GM18502 (cell line): ENCODE measurements around the gene LRP1.

Experiments used
- ATAC-seq: cut with Tn5 transposase; IDR thresholded peaks from one replicate; pipeline ENCODE4 v1.9.1; 2021; ENCODE audit warnings: mild to moderate bottlenecking; ENCODE audit not compliant: unreplicated experiment, poor library complexity

LRP1 gene

DNA sequence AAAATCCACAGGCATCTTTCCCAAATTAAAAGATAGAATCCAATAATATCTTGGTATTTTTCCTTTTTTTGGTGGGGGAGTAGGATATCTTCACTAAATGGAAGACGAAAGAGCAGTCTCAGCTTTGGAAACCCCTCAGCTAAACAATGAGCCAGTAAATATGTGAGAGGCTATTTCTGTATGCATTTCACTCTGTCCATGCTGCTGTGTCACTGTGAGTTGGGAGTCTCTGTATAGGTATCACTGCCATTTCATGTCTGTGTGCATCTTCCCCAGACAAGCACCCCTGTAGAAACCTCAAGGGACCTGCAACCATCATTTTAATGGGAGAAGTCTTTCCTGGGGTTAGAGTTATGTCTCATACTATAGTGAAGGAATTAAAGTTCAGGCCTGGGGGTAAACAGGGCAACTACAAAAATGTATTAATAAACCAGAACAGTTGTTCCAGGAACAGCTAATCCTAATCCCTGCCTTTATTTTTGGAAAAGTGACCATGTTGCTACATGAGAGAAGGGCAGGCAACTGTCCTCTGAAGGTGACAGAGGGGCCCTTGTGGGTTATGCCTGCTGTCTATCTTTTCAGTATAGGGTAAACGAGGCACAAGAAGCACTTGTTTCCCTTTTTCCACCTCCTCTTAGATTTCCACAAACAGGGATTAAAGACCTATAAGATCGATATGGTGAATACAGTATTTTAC is 134.0 kb downstream of the LRP1 start:
- no peak for ATAC-seq
